ENCODE results near the gene LYZL4. TPM values are rescaled to one million over a fixed set of nuclear protein-coding genes. Genes with fewer than 3 reads are reported as not detected.

LYZL4 gene
- total and polyA plus RNA-seq, 2 of the 4 experiments (the other 2 are of a cell fraction) = not detected

- in situ Hi-C loops (cut with MboI; ENCODE audit: low sequenced_read_pairs) = loop anchor here (10.0 to 25.0 kb wide), 3 partner anchors 223 to 553 kb away; no protein-coding TSS in a partner anchor
- H3K4me2 ChIP-seq (ENCODE audit: low read depth, low read length) = no peak overlapping the region
- POLR2A ChIA-PET (ENCODE audit: unreplicated experiment) = no interaction called here
Observed at GRCh38 chr3:42447481-42447880, 37.1 kb upstream of the LYZL4 start.

More at GRCh38 chr3:42447481-42447880, 37.1 kb upstream of the LYZL4 start:
- no peak overlapping the region for H2BK20ac ChIP-seq (ENCODE audit: low read depth, low read length)
- no peak overlapping the region for H4K5ac ChIP-seq (ENCODE audit: low read depth, low read length)
- CTCF ChIA-PET = no interaction called here
- H3K27me3 ChIP-seq (ENCODE audit: control insufficient read depth, insufficient read depth, low read length) = no peaks in the 10 kb centered on the region; the same call in none of the 2 replicates
- no CpG with 5 or more reads among the region's 1 CpG for WGBS, 2 experiments (ENCODE audit: extremely low coverage in 2 of 2, insufficient read length in 1 of 2)
- H3K4ac ChIP-seq (ENCODE audit: low read depth, low read length) = no peak overlapping the region
- no peak overlapping the region for H2AFZ ChIP-seq (replicated peaks; ENCODE audit: low read length, poor library complexity)
- no peak overlapping the region for H3K56ac ChIP-seq (ENCODE audit: extremely low read depth, insufficient read depth, low read length)
- H3K4me1 ChIP-seq (ENCODE audit: control insufficient read depth, insufficient read depth, low read length) = no peaks in the 10 kb centered on the region
- H4K20me1 ChIP-seq (ENCODE audit: insufficient read depth, low read length) = no peaks in the 10 kb centered on the region
- H3K14ac ChIP-seq (replicated peaks; ENCODE audit: low read depth, low read length) = no peak overlapping the region
- ATAC-seq (ENCODE audit: low read depth) (no peak), DNase-seq (no peak)
- no peak overlapping the region for H2BK5ac ChIP-seq (ENCODE audit: low read depth, low read length, poor library complexity, severe bottlenecking)
- no peaks in the 10 kb centered on the region for H3K36me3 ChIP-seq (ENCODE audit: control insufficient read depth, insufficient read depth, low read length)
- no peak overlapping the region for H2BK120ac ChIP-seq (ENCODE audit: low read depth, low read length)
- TF ChIP-seq MAZ (IDR thresholded peaks at IDR 0.05; ENCODE audit: borderline replicate concordance, low read depth, low read length) = no peak
- no peak for TF ChIP-seq MXI1 (IDR thresholded peaks at IDR 0.05; ENCODE audit: borderline replicate concordance, low read depth, low read length)
- no peak for TF ChIP-seq POLR2A (IDR thresholded peaks at IDR 0.05; ENCODE audit: low read depth, low read length)
- no peak for TF ChIP-seq RCOR1 (IDR thresholded peaks at IDR 0.05; ENCODE audit: insufficient replicate concordance, low read length)
- TF ChIP-seq CTCF (conservative IDR thresholded peaks at IDR 0.05; ENCODE audit: low read depth, low read length) = no peak
- no peak for TF ChIP-seq ELK1 (IDR thresholded peaks at IDR 0.05; ENCODE audit: borderline replicate concordance, low read depth, low read length)
- TF ChIP-seq SMC3 (IDR thresholded peaks at IDR 0.05; ENCODE audit: low read depth, low read length) = no peak
- TF ChIP-seq MAFK (IDR thresholded peaks at IDR 0.05; ENCODE audit: low read depth, low read length) = no peak
- no peaks in the 10 kb centered on the region for H3K9me1 ChIP-seq (ENCODE audit: insufficient read depth, low read length)
- H3K23ac ChIP-seq (ENCODE audit: low read depth, low read length) = no peak overlapping the region
- no peak overlapping the region for H3K9ac ChIP-seq (ENCODE audit: low read depth, low read length)
- BruUV-seq (replicated peaks) = no TSS peak
- intact Hi-C loops (cut with micrococcal nuclease) (loop anchor here (10.0 kb wide), 1 partner anchor 1863 kb away; no protein-coding TSS in a partner anchor), dilution Hi-C loops (cut with HindIII; ENCODE audit: low sequenced_read_pairs, unreplicated experiment) (no loop called here)
- no peak overlapping the region for H3K18ac ChIP-seq (ENCODE audit: low read depth, low read length)
- H3K79me1 ChIP-seq (ENCODE audit: low read depth in 1 of 2, low read length in 2 of 2) = no peaks in the 10 kb centered on the region
- H3K27ac ChIP-seq (ENCODE audit: insufficient read depth, low read length) = no peak overlapping the region
- H4K8ac ChIP-seq (ENCODE audit: low read depth in 2 of 2, low read length in 2 of 2) = no peak overlapping the region
- H3K9me3 ChIP-seq (ENCODE audit: control insufficient read depth, insufficient read depth, low read length) = no peaks in the 10 kb centered on the region
- no peak overlapping the region for H2BK15ac ChIP-seq (ENCODE audit: low read depth, low read length)
- no peak overlapping the region for H2AK9ac ChIP-seq (replicated peaks; ENCODE audit: low read depth, low read length, poor library complexity)
- no peak overlapping the region for H2AK5ac ChIP-seq (ENCODE audit: low read depth, low read length)
- no peak overlapping the region for H4K91ac ChIP-seq (ENCODE audit: insufficient read depth, low read depth, low read length)
- H3K4me3 ChIP-seq (ENCODE audit: insufficient read depth, low read depth, low read length) = no peak overlapping the region

Data from IMR-90 (cell line).